NCI-H1092 treated with DMSO at 0.1 percent for 48 hours (cell line): ENCODE results near the gene WDPCP.
A peak's percentile ranks its signal among the peaks of the same experiment; 100 is the strongest.
"Not testable (repeated sequence)": the region's sequence is repeated elsewhere in the genome, so short reads cannot be mapped to it uniquely, and the experiment has no call there.

ENCODE experiments used
- DNase-seq: peaks from one replicate; lab custom pipeline; 2025; lab: John Stamatoyannopoulos, UW

The WDPCP gene

DNA sequence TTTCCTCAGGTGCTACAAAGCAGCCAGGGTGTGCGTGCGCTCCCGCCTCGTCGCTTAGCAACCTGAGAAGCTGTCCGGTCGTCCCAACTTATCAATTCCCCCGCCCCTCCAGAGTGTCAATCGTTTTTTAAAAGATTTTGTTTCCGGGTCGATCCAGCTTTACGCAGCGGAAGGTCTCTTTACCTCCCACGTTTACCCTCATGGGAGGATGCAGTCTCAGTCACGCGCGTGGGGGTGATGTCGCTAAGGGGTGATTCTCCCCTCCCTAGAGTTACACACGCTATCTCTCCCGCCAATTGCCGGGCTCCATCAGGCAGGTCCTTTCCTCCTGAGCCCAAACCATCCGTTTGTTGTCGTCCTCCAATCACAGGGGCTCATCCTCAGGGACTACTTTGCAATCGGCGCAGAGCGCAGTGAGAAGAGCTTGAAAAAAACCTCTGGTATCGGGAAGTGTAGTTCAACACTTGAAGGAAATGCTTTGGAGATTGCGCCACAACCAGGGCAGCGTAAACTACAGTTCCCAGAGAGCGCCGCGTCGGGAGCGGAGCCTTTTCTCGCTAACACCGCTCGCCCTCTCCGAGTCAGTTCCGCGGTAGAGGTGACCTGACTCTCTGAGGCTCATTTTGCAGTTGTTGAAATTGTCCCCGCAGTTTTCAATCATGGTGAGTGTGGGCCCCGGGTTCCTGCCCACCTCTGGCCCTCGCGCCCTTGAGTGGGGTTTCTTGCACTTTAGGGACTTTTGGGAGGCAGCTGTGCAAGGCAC is at the start of gene WDPCP, which contains the start of gene MDH1:
WDPCP (minus strand) TSS at position 93 of the 763 bp plus-strand sequence. CDS start 206 bp downstream, outside the sequence.
MDH1 (plus strand) TSS at position 579 of the 763 bp plus-strand sequence; CDS start at position 660, 81 bp downstream.
- DNase-seq = peak; percentile 98

DNA sequence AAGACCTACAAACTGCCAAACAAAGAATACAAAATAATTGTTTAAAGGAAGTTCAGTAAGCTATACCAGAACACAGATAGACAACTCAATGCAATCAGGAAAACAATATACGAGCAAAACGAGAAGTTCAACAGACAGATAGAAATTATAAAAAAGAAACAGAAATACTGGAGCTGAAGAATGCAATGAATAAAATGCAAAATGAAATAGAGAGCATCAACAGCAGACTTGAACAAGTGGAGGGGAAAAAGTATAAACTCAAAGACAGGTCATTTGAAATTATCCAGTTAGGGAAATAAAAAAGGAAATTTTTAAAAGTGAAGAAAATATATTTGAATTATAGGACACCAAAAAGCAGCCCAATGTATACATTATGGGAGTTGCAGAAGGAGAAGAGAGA is 44.1 kb upstream of the WDPCP start:
- DNase-seq = no peak

GRCh38 chr2:63631501-63631900 is 43.2 kb upstream of the WDPCP start:
- DNase-seq = no peak

DNA sequence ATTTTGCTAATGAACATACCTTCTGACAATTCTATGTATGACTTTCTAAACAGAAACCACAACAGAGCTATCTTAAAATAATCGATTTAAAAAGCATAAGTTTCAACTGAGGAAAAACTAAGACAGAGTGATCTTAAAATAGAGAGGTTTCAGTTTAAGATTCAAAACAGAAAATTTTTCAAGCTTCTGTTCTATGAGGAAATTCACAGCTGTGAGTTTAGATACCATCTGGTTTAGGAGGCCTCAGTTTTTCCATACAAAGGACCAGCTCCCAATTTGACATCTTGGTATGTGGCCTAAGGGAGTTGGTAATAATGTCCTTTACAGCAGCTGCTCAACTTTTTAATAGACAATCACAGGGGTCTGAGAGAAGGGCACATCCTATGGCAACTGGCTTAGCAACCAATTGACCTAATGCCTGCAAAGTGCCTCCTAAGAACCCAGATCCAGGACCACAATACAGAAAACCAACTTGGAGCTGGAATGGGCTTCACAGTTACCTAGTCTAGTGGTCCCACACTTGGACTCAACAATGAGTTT is 40.2 kb upstream of the WDPCP start:
- no peak for DNase-seq

- no peak for DNase-seq
Measured at GRCh38 chr2:63627866-63628265, 39.6 kb upstream of the WDPCP start.

DNA sequence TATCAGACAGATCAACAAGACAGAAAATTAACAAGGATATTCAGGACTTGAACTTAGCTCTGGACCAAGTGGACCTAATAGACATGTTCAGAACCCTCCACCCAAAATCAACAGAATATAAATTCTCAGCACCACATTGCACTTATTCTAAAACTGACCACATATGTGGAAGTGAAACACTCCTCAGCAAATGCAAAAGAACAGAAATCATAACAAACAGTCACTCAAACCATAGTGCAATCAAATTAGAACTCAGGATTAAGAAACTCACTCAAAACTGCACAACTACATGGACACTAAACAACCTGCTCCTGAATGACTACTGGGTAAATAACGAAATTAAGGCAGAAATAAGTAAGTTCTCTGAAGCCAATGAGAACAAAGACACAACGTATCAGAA is 35.5 kb upstream of the WDPCP start:
- DNase-seq = not testable (repeated sequence)

- DNase-seq = no peak
Measured at GRCh38 chr2:63622751-63623150, 34.5 kb upstream of the WDPCP start.

- no peak for DNase-seq
Measured at GRCh38 chr2:63619328-63619727, 31.1 kb upstream of the WDPCP start.

DNA sequence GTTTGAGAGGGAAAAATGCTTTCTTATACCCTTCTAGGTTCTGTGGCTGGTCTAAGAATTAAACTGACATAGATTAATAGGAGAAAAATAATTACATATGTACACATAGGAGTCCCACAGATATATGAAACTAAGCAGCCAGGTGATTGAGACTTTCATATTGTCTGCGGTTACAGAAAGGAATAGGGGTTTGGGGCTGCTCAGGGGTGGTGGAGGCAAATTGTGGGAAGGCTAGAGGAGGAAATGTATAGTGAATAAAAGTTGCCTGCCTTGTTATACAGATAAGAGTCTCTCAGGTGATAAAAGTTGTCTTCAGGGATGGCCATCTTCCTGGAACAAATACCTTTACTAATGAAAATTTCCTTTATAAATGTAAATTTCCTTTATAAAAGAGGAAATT is 29.1 kb upstream of the WDPCP start:
- DNase-seq = no peak

DNA sequence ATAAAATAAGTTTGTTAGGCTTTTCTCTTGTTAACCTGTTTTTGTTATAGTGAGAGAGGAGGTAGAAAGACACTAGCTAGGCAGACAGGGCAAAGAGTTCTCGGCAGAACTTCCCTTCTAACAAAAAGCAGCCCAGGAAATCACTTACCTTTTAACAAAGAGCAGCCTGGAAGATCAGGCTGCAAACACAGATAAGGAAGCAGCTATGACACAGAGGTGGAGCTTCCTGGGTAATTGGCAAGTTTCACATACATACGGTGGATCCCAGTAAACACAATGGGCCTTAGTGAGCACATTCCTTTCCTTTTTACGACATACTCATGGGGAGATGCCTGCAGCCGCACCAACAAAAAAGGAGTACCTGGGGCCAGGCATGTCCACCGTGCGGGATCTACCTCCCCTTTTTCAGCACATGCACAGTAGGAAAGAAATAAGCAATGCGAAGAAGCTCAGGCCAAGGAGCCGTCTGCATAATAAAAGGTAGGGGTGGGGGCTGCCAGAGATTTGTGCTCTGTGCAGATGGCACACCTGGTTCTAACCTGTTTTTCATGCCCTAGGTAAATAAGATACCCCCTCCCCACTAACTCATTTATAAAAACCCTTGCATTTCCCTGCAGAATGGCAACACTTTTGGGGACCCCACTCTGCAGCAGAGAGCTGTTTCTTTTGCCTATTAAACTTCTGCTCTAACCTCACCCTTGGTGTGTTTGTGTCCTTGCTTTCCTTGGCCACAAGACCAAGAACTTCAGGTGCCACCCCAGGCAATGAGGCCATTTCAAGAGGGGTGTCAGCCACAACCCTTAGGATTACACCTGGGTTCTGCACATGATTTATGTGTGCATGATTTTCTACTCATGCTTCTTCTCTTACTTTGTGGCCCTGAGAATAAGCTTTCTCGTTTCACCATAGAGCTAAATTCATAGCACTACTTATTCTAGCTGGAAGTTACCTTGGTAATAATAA is 27.0 kb upstream of the WDPCP start:
- no peak for DNase-seq

DNA sequence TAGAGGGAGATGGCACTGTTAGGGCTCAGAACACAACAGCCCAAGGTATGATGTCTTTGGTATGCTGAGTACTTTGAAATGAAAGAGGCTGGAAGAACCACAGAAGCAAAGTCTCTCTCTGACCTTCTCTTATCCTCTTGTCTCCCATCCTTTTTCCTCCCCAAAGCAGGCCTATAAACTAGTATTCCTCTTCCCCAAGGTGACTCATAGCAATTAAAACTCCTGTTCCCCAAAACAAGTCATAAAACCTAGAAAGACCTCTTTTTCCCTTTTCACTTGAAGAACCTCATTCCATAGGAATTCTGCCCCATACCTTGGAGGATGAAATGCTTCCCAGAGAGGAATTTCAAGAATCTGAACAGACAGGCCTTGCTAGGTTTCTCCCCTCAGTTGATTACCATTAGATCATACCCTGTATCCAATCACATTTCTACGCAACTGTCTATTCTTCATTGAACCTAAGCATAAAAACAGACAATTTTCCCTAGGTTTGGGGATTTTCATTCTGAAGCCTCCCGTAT is 26.2 kb upstream of the WDPCP start:
- no peak for DNase-seq

- no peak for DNase-seq
Measured at GRCh38 chr2:63613391-63613901, 25.2 kb upstream of the WDPCP start.

DNA sequence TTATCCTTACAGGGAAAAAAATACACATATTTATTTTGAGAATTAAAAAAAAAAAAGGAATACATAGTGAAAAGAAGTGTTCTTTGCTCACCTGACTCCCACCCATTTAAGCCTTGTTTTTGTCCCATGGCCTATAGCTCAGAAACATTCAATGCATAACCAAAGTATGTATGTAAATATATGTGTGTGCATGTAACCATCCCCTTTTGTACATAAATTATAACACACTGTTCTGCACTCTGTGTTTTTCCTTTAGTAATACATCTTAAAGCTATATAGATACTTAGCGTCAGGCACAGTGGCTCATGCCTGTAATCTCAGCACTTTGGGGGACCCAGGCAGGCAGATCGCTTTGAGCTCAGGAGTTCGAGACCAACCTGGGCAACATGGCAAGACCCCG is 22.2 kb upstream of the WDPCP start:
- DNase-seq = no peak

DNA sequence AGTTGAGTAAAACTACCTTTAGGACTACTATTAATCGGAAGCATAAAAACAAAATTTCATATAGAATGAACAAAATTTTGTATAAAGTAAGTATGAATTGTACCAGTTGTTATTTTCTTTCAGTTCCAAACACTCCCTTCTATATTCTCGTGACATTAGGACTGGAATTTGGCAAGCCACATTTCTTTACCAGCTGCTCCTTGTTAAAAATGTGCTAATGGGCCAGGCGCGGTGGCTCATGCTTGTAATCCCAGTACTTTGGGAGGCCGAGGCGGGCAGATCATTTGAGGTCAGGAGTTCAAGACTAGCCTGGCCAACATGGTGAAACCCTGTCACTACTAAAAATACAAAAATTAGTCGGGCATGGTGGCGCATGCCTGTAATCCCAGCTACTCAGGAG is 20.6 kb upstream of the WDPCP start:
- not testable (repeated sequence) for DNase-seq

- DNase-seq = no peak
Measured at GRCh38 chr2:63604666-63605065, 16.4 kb upstream of the WDPCP start.

DNA sequence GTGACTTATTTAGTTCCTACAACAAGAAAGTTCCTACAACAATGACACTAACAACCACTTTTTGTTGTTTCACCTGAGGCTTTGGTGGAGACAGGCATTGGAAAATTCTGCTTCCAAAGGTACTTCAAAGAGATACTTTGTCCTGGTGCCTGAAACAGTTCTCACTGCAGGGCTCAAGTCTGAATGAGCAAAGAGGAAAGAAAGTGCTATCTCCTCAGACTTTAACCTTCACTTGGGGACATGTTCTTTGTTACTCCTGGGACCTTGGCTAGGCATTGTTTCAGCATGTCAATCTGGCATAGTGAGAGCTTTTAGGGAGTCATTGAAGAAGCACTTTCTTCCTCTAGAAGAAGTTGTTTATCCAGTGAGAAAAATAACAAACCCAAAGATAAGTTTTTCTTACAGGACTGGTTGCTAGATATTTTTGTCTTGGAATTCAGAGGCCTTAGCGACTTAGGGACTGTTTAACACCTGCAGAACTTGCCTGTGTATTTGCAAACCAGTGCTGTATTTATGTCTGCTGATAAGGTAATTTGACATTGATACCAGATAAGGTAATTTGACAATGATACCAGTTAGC is 12.7 kb upstream of the WDPCP start:
- DNase-seq = no peak

GRCh38 chr2:63598981-63599380 is 10.7 kb upstream of the WDPCP start:
- no peak for DNase-seq

GRCh38 chr2:63596401-63596883 is 8.2 kb upstream of the WDPCP start:
- DNase-seq = no peak

DNA sequence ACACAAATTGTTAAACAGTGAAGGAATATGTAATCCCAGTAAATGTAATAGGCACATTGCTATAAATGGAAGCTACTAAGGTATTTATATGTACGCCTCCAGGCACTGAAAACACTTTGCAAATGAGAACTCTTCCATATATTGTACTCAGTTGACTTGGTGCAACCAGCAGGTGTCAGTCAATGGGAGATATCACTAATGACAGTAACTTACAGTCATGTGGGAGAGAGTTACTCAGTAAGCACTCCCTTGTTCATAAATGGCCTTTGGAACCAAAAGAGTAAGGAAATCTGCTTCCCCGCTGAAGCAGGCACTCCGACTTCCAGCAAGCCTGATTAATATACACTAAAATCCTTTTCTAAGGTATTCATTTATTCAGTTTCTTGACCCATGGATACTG is 6.4 kb upstream of the WDPCP start:
- DNase-seq = no peak

DNA sequence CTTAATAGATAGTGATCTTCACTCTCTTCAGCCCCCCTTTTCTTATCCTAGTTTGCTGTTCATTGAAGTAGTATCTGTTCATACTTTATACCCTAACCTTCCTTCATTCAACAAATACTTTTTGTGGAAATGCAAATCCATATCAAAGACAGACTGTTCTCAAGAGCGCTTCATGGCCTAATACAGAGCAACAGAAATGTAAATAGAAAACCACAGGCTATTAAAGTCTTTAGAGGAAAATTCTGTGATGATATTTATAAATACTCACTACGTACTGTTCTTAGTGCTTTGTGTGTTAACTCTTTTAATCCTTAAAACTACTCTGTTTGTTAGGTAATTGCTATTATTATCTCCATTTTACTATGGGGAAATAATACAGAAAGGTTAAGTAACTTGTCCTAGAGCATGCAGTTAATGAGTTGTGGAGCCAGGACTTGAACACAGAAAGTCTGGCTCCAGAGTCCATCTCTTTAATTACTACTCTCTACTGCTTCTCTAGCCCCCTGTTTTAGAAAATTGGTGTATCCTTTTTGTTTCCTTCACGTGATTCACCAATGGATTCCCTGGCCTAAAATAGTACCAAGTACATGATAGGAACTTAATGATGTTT is 3.4 kb upstream of the WDPCP start:
- DNase-seq = no peak
